Measurements from ENCODE around the gene KRT77. TPM values are rescaled to one million over a fixed set of nuclear protein-coding genes. Genes with fewer than 3 reads are reported as not detected.

The KRT77 gene
- total and polyA plus RNA-seq, 10 of the 15 experiments (the other 5 are each of a cell fraction or from before 2014, with no cell fraction given) = not detected

DNA sequence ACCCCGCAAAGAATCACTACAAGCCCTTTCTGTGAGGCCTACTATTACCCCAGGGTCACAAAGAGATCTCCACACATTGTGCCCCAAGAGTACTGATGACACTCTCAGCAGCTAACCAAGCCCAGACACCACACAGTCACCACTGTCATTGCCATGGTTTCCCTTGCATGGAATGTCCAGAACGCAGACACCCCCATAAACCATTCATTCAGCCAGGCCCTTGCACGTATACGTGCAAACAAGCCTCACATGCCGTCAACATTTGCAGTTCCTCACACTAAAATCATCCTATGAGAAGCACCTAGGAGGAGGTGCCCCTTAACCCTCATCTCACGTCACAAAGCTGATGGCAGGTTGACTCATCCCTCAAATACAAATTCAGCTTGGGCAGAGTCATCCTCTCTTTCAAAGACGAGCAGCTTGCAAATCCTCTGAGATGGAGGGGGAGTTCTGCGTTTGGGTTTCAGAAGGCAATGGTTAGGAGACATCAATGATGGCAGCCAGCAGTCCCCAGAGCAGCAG, 17.1 kb upstream of the KRT77 start:
- Histone ChIP-seq H3K27ac (ENCODE audit: control insufficient read depth, insufficient read depth) (no peak overlapping the region), H3K4me2 (ENCODE audit: control insufficient read depth, insufficient read depth) (no peak overlapping the region), H3K4me3 (no peak overlapping the region), H3K36me3 (ENCODE audit: control insufficient read depth in 2 of 2, insufficient read depth in 2 of 2, low read length in 1 of 2) (no peaks in the 10 kb centered on the region), H3K9me3 (replicated peaks; ENCODE audit: control insufficient read depth, insufficient read depth, low read length) (no peaks in the 10 kb centered on the region), H3K9ac (ENCODE audit: control insufficient read depth, insufficient read depth, low read length) (no peak overlapping the region), H2AFZ (ENCODE audit: control insufficient read depth, low read depth, low read length) (no peak overlapping the region), H3K27me3 (replicated peaks in 1 of 2; ENCODE audit: control insufficient read depth in 2 of 2, insufficient read depth in 2 of 2, low read length in 1 of 2) (peaks cover 0 to 2% of the 10 kb centered on the region in 2 experiments; a peak in 2 of 4 replicates), H3K79me2 (ENCODE audit: control insufficient read depth, insufficient read depth, low read length) (no peaks in the 10 kb centered on the region), H4K20me1 (ENCODE audit: control insufficient read depth, insufficient read depth) (no peaks in the 10 kb centered on the region; the same call in 1 of the 2 replicates), H3K4me1 (ENCODE audit: control insufficient read depth, insufficient read depth, low read length) (no peaks in the 10 kb centered on the region)
- intact Hi-C loops (cut with micrococcal nuclease; ENCODE audit: unreplicated experiment) (no loop called here), in situ Hi-C loops (cut with MboI) (no loop called here)
- DNase-seq (ENCODE audit: low read depth, low spot score) (no peak), FAIRE-seq (no peak), ATAC-seq (no peak)
- WGBS (ENCODE audit: insufficient coverage, insufficient replicate concordance, low lambda C conversion rate, missing lambda C conversion rate) = 33% methylated on average over 8 of the region's 8 CpGs
- BruUV-seq (replicated peaks) = no TSS peak
- ChIA-PET CTCF (no interaction called here), SMC1A (ENCODE audit: uncharacterized antibody, unreplicated experiment) (no interaction called here), POLR2A (no interaction called here), RAD21 (ENCODE audit: unreplicated experiment) (no interaction called here)
- TF ChIP-seq RAD51 (IDR thresholded peaks at IDR 0.05) (no peak), SRF (IDR thresholded peaks at IDR 0.05; ENCODE audit: low read depth in 2 of 2, low read length in 2 of 2) (no peak), RB1 (IDR thresholded peaks at IDR 0.05; ENCODE audit: borderline replicate concordance) (no peak), HDAC6 (IDR thresholded peaks at IDR 0.05; ENCODE audit: unreplicated experiment) (no peak)

DNA sequence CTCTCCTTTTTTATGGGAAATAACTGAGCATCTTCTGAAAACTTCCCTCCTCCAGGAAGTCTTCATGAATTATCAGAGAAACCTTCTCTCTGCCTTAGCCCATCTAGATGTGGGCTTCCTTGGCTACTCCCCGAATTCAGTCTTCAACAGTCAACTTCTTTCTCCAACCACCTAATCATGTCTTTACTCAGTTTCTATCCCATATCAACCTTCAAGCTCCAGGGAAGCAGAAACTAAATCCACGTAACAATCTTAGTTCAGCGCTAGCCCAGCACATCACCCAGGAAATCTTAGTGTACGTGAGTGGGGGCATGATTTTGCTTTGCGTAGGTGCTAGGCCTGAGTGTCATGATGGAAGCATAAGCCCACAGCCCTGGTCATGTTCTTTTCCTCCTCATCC, 12.7 kb upstream of the KRT77 start:
- H3K4me3 ChIP-seq = no peak overlapping the region
- RAD21 ChIA-PET (ENCODE audit: unreplicated experiment) = no interaction called here
- H3K4me2 ChIP-seq (ENCODE audit: control insufficient read depth, insufficient read depth) = no peak overlapping the region
- H3K9me3 ChIP-seq (replicated peaks; ENCODE audit: control insufficient read depth, insufficient read depth, low read length) = no peaks in the 10 kb centered on the region
- DNase-seq (ENCODE audit: low read depth, low spot score) (no peak), FAIRE-seq (no peak), ATAC-seq (no peak)
- no peaks in the 10 kb centered on the region for H3K4me1 ChIP-seq (ENCODE audit: control insufficient read depth, insufficient read depth, low read length)
- no TSS peak for BruUV-seq (replicated peaks)
- intact Hi-C loops (cut with micrococcal nuclease; ENCODE audit: unreplicated experiment) (no loop called here), in situ Hi-C loops (cut with MboI) (no loop called here)
- SMC1A ChIA-PET (ENCODE audit: uncharacterized antibody, unreplicated experiment) = no interaction called here
- TF ChIP-seq SP1 (IDR thresholded peaks at IDR 0.05; ENCODE audit: low read depth, low read length) (no peak), POU2F2 (IDR thresholded peaks at IDR 0.05; ENCODE audit: borderline replicate concordance, low read depth, low read length) (no peak), PML (IDR thresholded peaks at IDR 0.05; ENCODE audit: low read length) (no peak), HCFC1 (IDR thresholded peaks at IDR 0.05; ENCODE audit: low read length) (no peak)
- TF ChIP-seq, protein P1, sequence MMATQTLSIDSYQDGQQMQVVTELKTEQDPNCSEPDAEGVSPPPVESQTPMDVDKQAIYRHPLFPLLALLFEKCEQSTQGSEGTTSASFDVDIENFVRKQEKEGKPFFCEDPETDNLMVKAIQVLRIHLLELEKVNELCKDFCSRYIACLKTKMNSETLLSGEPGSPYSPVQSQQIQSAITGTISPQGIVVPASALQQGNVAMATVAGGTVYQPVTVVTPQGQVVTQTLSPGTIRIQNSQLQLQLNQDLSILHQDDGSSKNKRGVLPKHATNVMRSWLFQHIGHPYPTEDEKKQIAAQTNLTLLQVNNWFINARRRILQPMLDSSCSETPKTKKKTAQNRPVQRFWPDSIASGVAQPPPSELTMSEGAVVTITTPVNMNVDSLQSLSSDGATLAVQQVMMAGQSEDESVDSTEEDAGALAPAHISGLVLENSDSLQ (IDR thresholded peaks at IDR 0.05) = no peak
- H4K20me1 ChIP-seq (ENCODE audit: control insufficient read depth, insufficient read depth) = no peaks in the 10 kb centered on the region; the same call in 1 of the 2 replicates
- no peak overlapping the region for H3K27ac ChIP-seq (ENCODE audit: control insufficient read depth, insufficient read depth)
- POLR2A ChIA-PET = no interaction called here
- H3K27me3 ChIP-seq (replicated peaks in 1 of 2; ENCODE audit: control insufficient read depth in 2 of 2, insufficient read depth in 2 of 2, low read length in 1 of 2) = peaks cover 3 to 8% of the 10 kb centered on the region in 2 experiments; a peak in 3 of 4 replicates
- WGBS (ENCODE audit: insufficient coverage, insufficient replicate concordance, low lambda C conversion rate, missing lambda C conversion rate) = 46% methylated on average over 5 of the region's 5 CpGs
- no peaks in the 10 kb centered on the region for H3K36me3 ChIP-seq (ENCODE audit: control insufficient read depth in 2 of 2, insufficient read depth in 2 of 2, low read length in 1 of 2)
- H2AFZ ChIP-seq (ENCODE audit: control insufficient read depth, low read depth, low read length) = no peak overlapping the region
- CTCF ChIA-PET = no interaction called here
- H3K9ac ChIP-seq (ENCODE audit: control insufficient read depth, insufficient read depth, low read length) = no peak overlapping the region
- H3K79me2 ChIP-seq (ENCODE audit: control insufficient read depth, insufficient read depth, low read length) = no peaks in the 10 kb centered on the region

Data from GM12878 (cell line).